Measurements from ENCODE around the gene GPT2.

GPT2 gene

GRCh38 chr16:46894036-46894672 lies 10.0 kb downstream of the GPT2 start:
- peaks cover 6% of the 10 kb centered on the region for H3K4me1 ChIP-seq (ENCODE audit: control insufficient read depth, insufficient read depth, low read length)
- no peak overlapping the region for H3K27ac ChIP-seq (ENCODE audit: low read depth, low read length)
- H3K27me3 ChIP-seq (ENCODE audit: control insufficient read depth, insufficient read depth, low read length) = no peaks in the 10 kb centered on the region
- no peaks in the 10 kb centered on the region for H3K36me3 ChIP-seq (ENCODE audit: control insufficient read depth, insufficient read depth, low read length)
- H3K4me3 ChIP-seq (ENCODE audit: low read length) = no peak overlapping the region
- H3K9ac ChIP-seq (ENCODE audit: low read length) = no peak overlapping the region

- no peaks in the 10 kb centered on the region for H3K27me3 ChIP-seq (ENCODE audit: control insufficient read depth, insufficient read depth, low read length)
- H3K9ac ChIP-seq (ENCODE audit: low read length) = no peak overlapping the region
- no peak overlapping the region for H3K27ac ChIP-seq (ENCODE audit: low read depth, low read length)
- H3K4me1 ChIP-seq (ENCODE audit: control insufficient read depth, insufficient read depth, low read length) = peaks cover 6% of the 10 kb centered on the region
- no peak overlapping the region for H3K4me3 ChIP-seq (ENCODE audit: low read length)
- no peaks in the 10 kb centered on the region for H3K36me3 ChIP-seq (ENCODE audit: control insufficient read depth, insufficient read depth, low read length)
Measured at GRCh38 chr16:46895399-46896313, 11.5 kb downstream of the GPT2 start.

- H3K4me3 ChIP-seq (ENCODE audit: low read length) = no peak overlapping the region
- no peak overlapping the region for H3K9ac ChIP-seq (ENCODE audit: low read length)
- no peaks in the 10 kb centered on the region for H3K36me3 ChIP-seq (ENCODE audit: control insufficient read depth, insufficient read depth, low read length)
- H3K27me3 ChIP-seq (ENCODE audit: control insufficient read depth, insufficient read depth, low read length) = no peaks in the 10 kb centered on the region
- no peak overlapping the region for H3K27ac ChIP-seq (ENCODE audit: low read depth, low read length)
- H3K4me1 ChIP-seq (ENCODE audit: control insufficient read depth, insufficient read depth, low read length) = peaks cover 6% of the 10 kb centered on the region
Measured at GRCh38 chr16:46896314-46896968, 12.3 kb downstream of the GPT2 start.

- no peaks in the 10 kb centered on the region for H3K36me3 ChIP-seq (ENCODE audit: control insufficient read depth, insufficient read depth, low read length)
- no peaks in the 10 kb centered on the region for H3K27me3 ChIP-seq (ENCODE audit: control insufficient read depth, insufficient read depth, low read length)
- no peak overlapping the region for H3K9ac ChIP-seq (ENCODE audit: low read length)
- no peak overlapping the region for H3K27ac ChIP-seq (ENCODE audit: low read depth, low read length)
- peaks cover 6% of the 10 kb centered on the region for H3K4me1 ChIP-seq (ENCODE audit: control insufficient read depth, insufficient read depth, low read length)
- H3K4me3 ChIP-seq (ENCODE audit: low read length) = no peak overlapping the region
Measured at GRCh38 chr16:46897471-46897870, 13.3 kb downstream of the GPT2 start.

- Histone ChIP-seq H3K27ac (ENCODE audit: low read depth, low read length) (no peak overlapping the region), H3K4me1 (ENCODE audit: control insufficient read depth, insufficient read depth, low read length) (peaks cover 6% of the 10 kb centered on the region), H3K9ac (ENCODE audit: low read length) (no peak overlapping the region), H3K36me3 (ENCODE audit: control insufficient read depth, insufficient read depth, low read length) (no peaks in the 10 kb centered on the region), H3K4me3 (ENCODE audit: low read length) (no peak overlapping the region), H3K27me3 (ENCODE audit: control insufficient read depth, insufficient read depth, low read length) (no peaks in the 10 kb centered on the region)
Measured at GRCh38 chr16:46898006-46898405, 13.8 kb downstream of the GPT2 start.

- H3K27ac ChIP-seq (ENCODE audit: low read depth, low read length) = no peak overlapping the region
- no peaks in the 10 kb centered on the region for H3K36me3 ChIP-seq (ENCODE audit: control insufficient read depth, insufficient read depth, low read length)
- no peak overlapping the region for H3K4me3 ChIP-seq (ENCODE audit: low read length)
- no peaks in the 10 kb centered on the region for H3K4me1 ChIP-seq (ENCODE audit: control insufficient read depth, insufficient read depth, low read length)
- no peak overlapping the region for H3K9ac ChIP-seq (ENCODE audit: low read length)
- no peaks in the 10 kb centered on the region for H3K27me3 ChIP-seq (ENCODE audit: control insufficient read depth, insufficient read depth, low read length)
Measured at GRCh38 chr16:46899443-46900143, 15.4 kb downstream of the GPT2 start.

GRCh38 chr16:46900455-46901235 lies 16.5 kb downstream of the GPT2 start:
- H3K4me1 ChIP-seq (ENCODE audit: control insufficient read depth, insufficient read depth, low read length) = no peaks in the 10 kb centered on the region
- no peak overlapping the region for H3K4me3 ChIP-seq (ENCODE audit: low read length)
- H3K27me3 ChIP-seq (ENCODE audit: control insufficient read depth, insufficient read depth, low read length) = no peaks in the 10 kb centered on the region
- H3K27ac ChIP-seq (ENCODE audit: low read depth, low read length) = no peak overlapping the region
- H3K36me3 ChIP-seq (ENCODE audit: control insufficient read depth, insufficient read depth, low read length) = no peaks in the 10 kb centered on the region
- no peak overlapping the region for H3K9ac ChIP-seq (ENCODE audit: low read length)

- H3K4me1 ChIP-seq (ENCODE audit: control insufficient read depth, insufficient read depth, low read length) = no peaks in the 10 kb centered on the region
Measured at GRCh38 chr16:46901709-46902108, 17.5 kb downstream of the GPT2 start.

GRCh38 chr16:46903255-46903905 lies 19.2 kb downstream of the GPT2 start:
- Histone ChIP-seq H3K36me3 (ENCODE audit: control insufficient read depth, insufficient read depth, low read length) (no peaks in the 10 kb centered on the region), H3K27me3 (ENCODE audit: control insufficient read depth, insufficient read depth, low read length) (no peaks in the 10 kb centered on the region), H3K4me3 (ENCODE audit: low read length) (no peak overlapping the region), H3K27ac (ENCODE audit: low read depth, low read length) (no peak overlapping the region), H3K4me1 (ENCODE audit: control insufficient read depth, insufficient read depth, low read length) (no peaks in the 10 kb centered on the region), H3K9ac (ENCODE audit: low read length) (no peak overlapping the region)

More at GRCh38 chr16:46901709-46902108, 17.5 kb downstream of the GPT2 start:
- no peaks in the 10 kb centered on the region for H3K36me3 ChIP-seq (ENCODE audit: control insufficient read depth, insufficient read depth, low read length)
- no peak overlapping the region for H3K4me3 ChIP-seq (ENCODE audit: low read length)
- no peaks in the 10 kb centered on the region for H3K27me3 ChIP-seq (ENCODE audit: control insufficient read depth, insufficient read depth, low read length)
- H3K9ac ChIP-seq (ENCODE audit: low read length) = no peak overlapping the region
- H3K27ac ChIP-seq (ENCODE audit: low read depth, low read length) = no peak overlapping the region

- no peak overlapping the region for H3K27ac ChIP-seq (ENCODE audit: low read depth, low read length)
- H3K27me3 ChIP-seq (ENCODE audit: control insufficient read depth, insufficient read depth, low read length) = no peaks in the 10 kb centered on the region
- no peak overlapping the region for H3K4me3 ChIP-seq (ENCODE audit: low read length)
- H3K36me3 ChIP-seq (ENCODE audit: control insufficient read depth, insufficient read depth, low read length) = peaks cover under 1% of the 10 kb centered on the region
- no peaks in the 10 kb centered on the region for H3K4me1 ChIP-seq (ENCODE audit: control insufficient read depth, insufficient read depth, low read length)
- no peak overlapping the region for H3K9ac ChIP-seq (ENCODE audit: low read length)
Measured at GRCh38 chr16:46904471-46904870, 20.3 kb downstream of the GPT2 start.

- Histone ChIP-seq H3K4me3 (ENCODE audit: low read length) (no peak overlapping the region), H3K9ac (ENCODE audit: low read length) (no peak overlapping the region), H3K27me3 (ENCODE audit: control insufficient read depth, insufficient read depth, low read length) (no peaks in the 10 kb centered on the region), H3K4me1 (ENCODE audit: control insufficient read depth, insufficient read depth, low read length) (no peaks in the 10 kb centered on the region), H3K27ac (ENCODE audit: low read depth, low read length) (no peak overlapping the region), H3K36me3 (ENCODE audit: control insufficient read depth, insufficient read depth, low read length) (peaks cover 2% of the 10 kb centered on the region)
Measured at GRCh38 chr16:46906360-46907060, 22.3 kb downstream of the GPT2 start.
